ENCODE measurements around the gene RASL10A.
A peak's percentile ranks its signal among the peaks of the same experiment; 100 is the strongest.

RASL10A gene

GRCh38 chr22:29317827-29318454 lies 2.4 kb upstream of the RASL10A start:
- DNase-seq: no peak

- DNase-seq: no peak
These were observed 788 bp upstream of the RASL10A start for GRCh38 chr22:29316141-29316828.

GRCh38 chr22:29314537-29315285 lies 786 bp downstream of the RASL10A start:
- DNase-seq: peak; percentile 40

- DNase-seq: peak; percentile 24
These were observed 1.7 kb downstream of the RASL10A start for GRCh38 chr22:29313576-29314466.

GRCh38 chr22:29313126-29313575 lies 2.3 kb downstream of the RASL10A start:
- peak; percentile 78 for DNase-seq

GRCh38 chr22:29312218-29313125 lies 3.0 kb downstream of the RASL10A start:
- no peak for DNase-seq

- DNase-seq: no peak
These were observed 3.9 kb downstream of the RASL10A start for GRCh38 chr22:29311464-29312217.

- peak; percentile 70 for DNase-seq
These were observed 4.6 kb downstream of the RASL10A start for GRCh38 chr22:29310863-29311339.

GRCh38 chr22:29310065-29310862 lies 5.2 kb downstream of the RASL10A start:
- DNase-seq: no peak

GRCh38 chr22:29309332-29310064 lies 6.0 kb downstream of the RASL10A start:
- DNase-seq: no peak

- no peak for DNase-seq
These were observed 6.7 kb downstream of the RASL10A start for GRCh38 chr22:29308791-29309262.

- no peak for DNase-seq
These were observed 7.2 kb downstream of the RASL10A start for GRCh38 chr22:29308148-29308790.

GRCh38 chr22:29307596-29308147 lies 7.8 kb downstream of the RASL10A start:
- DNase-seq: no peak

GRCh38 chr22:29306835-29307595 lies 8.5 kb downstream of the RASL10A start:
- peak; percentile 77 for DNase-seq

- DNase-seq: peak; percentile 86
These were observed 9.2 kb downstream of the RASL10A start, which contains the start of gene GAS2L1 for GRCh38 chr22:29306175-29306834. Gene GAS2L1, plus strand, starts transcription at chr22:29306650. Its CDS starts 1,456 bp downstream, at chr22:29308106.

- DNase-seq: no peak
These were observed 9.7 kb downstream of the RASL10A start for GRCh38 chr22:29305836-29306174.

Measured in retina (tissue), 1 donor.